ENCODE measurements around the gene ZNF502.

ZNF502 gene

GRCh38 chr3:44771424-44772098, 59.1 kb downstream of the ZNF502 start:
- DNase-seq, result no peak

- DNase-seq, result no peak
These were observed 59.6 kb downstream of the ZNF502 start for GRCh38 chr3:44772099-44772442.
